Cardiac ventricle fibroblast (primary cell): ENCODE results near the gene SDSL. TPM values are rescaled to one million over a fixed set of nuclear protein-coding genes. Genes with fewer than 3 reads are reported as not detected.

Experiments used
- total RNA-seq: library from RNA; depleted of rRNA; stranded (reverse); fragments of >200 nt; gene quantifications from 2 replicates; pipeline ENCODE4 v1.2.3, GENCODE V29; 2015

SDSL gene, protein sequence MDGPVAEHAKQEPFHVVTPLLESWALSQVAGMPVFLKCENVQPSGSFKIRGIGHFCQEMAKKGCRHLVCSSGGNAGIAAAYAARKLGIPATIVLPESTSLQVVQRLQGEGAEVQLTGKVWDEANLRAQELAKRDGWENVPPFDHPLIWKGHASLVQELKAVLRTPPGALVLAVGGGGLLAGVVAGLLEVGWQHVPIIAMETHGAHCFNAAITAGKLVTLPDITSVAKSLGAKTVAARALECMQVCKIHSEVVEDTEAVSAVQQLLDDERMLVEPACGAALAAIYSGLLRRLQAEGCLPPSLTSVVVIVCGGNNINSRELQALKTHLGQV
- 2.2 and 4.5 TPM in 2 replicates for total RNA-seq

GRCh38 chr12:113422030-113422885 lies at the start of gene SDSL:
SDSL (plus strand) TSS chr12:113422380; CDS start chr12:113427983, 5,603 bp downstream.

DNA sequence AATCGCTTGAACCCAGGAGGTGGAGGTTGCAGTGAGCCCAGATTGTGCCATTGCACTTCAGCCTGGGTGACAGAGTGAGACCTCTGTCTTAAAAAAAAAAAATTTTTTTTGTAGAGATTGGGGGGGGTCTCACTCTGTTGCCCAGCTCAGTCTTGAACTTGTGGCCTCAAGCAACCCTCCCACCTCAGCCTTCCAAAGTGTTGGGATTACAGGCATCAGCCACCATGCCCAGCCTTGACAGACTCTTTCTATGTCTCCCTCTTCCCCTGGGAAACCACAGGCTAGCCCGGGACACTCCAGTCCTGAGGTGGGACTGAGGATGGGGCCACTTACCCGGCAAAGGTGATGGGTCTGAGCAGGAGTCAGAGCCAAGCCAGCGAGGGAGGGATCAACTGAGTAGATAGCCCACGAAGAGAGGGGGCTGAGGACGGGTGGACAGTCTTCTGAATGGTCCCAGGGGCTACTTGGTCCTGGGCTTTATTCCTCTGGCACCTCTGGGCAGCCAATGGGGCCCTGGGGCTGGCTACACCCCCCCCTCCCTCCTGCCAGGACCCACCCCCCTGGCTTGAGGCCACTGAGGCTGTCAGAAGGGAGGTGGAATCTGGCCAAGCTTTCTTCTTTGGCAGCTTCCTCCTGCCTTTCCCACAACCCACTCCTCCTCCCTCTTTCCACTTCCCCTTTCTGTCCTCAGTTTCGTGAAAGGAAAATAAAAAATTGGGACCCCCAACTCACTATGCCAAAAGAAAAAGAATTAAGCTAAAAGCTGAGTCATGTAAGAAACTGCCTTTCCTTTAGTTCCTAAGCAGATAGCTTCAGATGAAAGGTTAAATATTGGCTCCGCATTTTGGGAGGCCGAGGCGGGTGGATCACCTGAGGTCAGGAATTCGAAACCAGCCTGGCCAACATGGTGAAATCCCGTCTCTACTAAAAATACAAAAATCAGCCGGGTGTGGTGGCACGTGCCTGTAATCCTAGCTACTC lies 18.5 kb upstream of the SDSL start, which contains the start of gene SDS:
SDS (minus strand) TSS at position 453 of the 981 bp plus-strand sequence. CDS start 4,179 bp downstream, outside the sequence.

DNA sequence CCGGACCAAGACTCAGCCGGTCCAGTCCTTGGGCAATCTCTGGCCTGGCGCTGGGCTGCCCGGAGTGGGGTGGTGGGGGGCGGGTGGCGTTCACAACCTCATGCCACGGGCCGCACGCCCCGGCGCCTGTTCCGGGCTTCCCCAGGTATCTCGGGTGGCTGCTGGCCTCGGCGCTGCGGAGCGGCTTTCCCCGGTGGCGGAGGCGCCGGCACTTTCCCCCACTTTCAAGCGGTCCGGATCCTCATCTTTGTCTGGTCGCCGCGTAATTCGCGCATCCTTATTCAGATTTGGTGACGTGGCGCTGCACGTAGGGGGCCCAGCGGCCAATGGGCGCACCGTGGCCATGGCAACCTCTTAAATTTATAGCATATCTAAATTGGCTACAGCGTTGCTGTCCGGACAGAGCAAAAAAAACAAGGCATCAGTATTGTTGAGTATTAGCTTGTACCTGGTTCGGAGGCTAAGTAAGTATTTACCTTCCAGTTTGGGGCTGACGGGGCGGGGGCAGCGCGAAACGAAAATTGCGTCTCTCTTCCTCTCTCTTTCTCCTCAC lies 49.5 kb downstream of the SDSL start, which contains the start of gene LHX5:
LHX5 (minus strand) TSS at position 253 of the 553 bp plus-strand sequence. CDS start 373 bp downstream, outside the sequence.

Other genes starting within 250 kb of the SDSL start
- gene DDX54, start 236.9 kb upstream of the SDSL start, total RNA-seq, result 78.1 and 108 TPM in 2 replicates
- gene RITA1, start 236.7 kb upstream of the SDSL start, total RNA-seq, result 13.6 and 15.2 TPM in 2 replicates
- 39.1 and 39.9 TPM in 2 replicates for gene TPCN1, start 200.9 kb upstream of the SDSL start, total RNA-seq
- 20.3 and 23.3 TPM in 2 replicates for gene SLC8B1, start 87.3 kb upstream of the SDSL start, total RNA-seq
- 113 TPM in 2 replicates for gene PLBD2, start 63.8 kb upstream of the SDSL start, total RNA-seq
- not detected in 2 replicates for gene SDS, start 18.5 kb upstream of the SDSL start, total RNA-seq
- not detected in 2 replicates for gene LHX5, start 49.5 kb downstream of the SDSL start, total RNA-seq